ENCODE results near the gene CLEC4E. TPM values are rescaled to one million over a fixed set of nuclear protein-coding genes. Genes with fewer than 3 reads are reported as not detected.

Gene CLEC4E
- polyA plus RNA-seq, 1 experiment, result not detected

- POLR2A ChIA-PET, result no interaction called here
- CTCF ChIA-PET, result interaction anchor here (0.6 kb wide), 1 partner anchor 1099 kb away, joined by 6 read pairs; no protein-coding TSS in a partner anchor
- Histone ChIP-seq H3K27ac (ENCODE audit: low read depth, low read length) (no peak overlapping the region), H3K4me3 (ENCODE audit: low read depth, low read length) (no peak overlapping the region), H3K9me3 (ENCODE audit: control insufficient read depth, insufficient read depth, low read length) (no peaks in the 10 kb centered on the region), H3K27me3 (ENCODE audit: control insufficient read depth, insufficient read depth, low read length) (no peaks in the 10 kb centered on the region)
- DNase-seq (ENCODE audit: low read depth, low spot score), result no peak
- no peak for TF ChIP-seq CTCF (IDR thresholded peaks at IDR 0.05; ENCODE audit: low read depth, low read length)
Observed at GRCh38 chr12:8519171-8519570, 21.5 kb downstream of the CLEC4E start.

GRCh38 chr12:8517971-8518370 lies 22.7 kb downstream of the CLEC4E start:
- no peak for TF ChIP-seq CTCF (IDR thresholded peaks at IDR 0.05; ENCODE audit: low read depth, low read length)
- Histone ChIP-seq H3K4me3 (ENCODE audit: low read depth, low read length) (no peak overlapping the region), H3K9me3 (ENCODE audit: control insufficient read depth, insufficient read depth, low read length) (no peaks in the 10 kb centered on the region), H3K27ac (ENCODE audit: low read depth, low read length) (no peak overlapping the region), H3K27me3 (ENCODE audit: control insufficient read depth, insufficient read depth, low read length) (no peaks in the 10 kb centered on the region)
- CTCF ChIA-PET, result interaction anchor here (1.1 kb wide), 1 partner anchor 26 kb away, joined by 9 read pairs; no protein-coding TSS in a partner anchor
- POLR2A ChIA-PET, result no interaction called here
- no peak for DNase-seq (ENCODE audit: low read depth, low spot score)

GRCh38 chr12:8513256-8513655 lies 27.4 kb downstream of the CLEC4E start, which contains the start of gene CLEC4D:
Gene CLEC4D (plus strand): TSS chr12:8513503. CDS start chr12:8513733, 230 bp downstream.
- H3K9me3 ChIP-seq (ENCODE audit: control insufficient read depth, insufficient read depth, low read length), result no peaks in the 10 kb centered on the region; the same call in 1 of the 2 replicates
- H3K4me3 ChIP-seq (ENCODE audit: low read depth, low read length), result no peak within 1 kb of the TSS
- TF ChIP-seq CTCF (IDR thresholded peaks at IDR 0.05; ENCODE audit: low read depth, low read length), result no peak
- H3K27ac ChIP-seq (ENCODE audit: low read depth, low read length), result no peak within 1 kb of the TSS
- POLR2A ChIA-PET, result no interaction called here
- no peaks in the 10 kb centered on the region for H3K27me3 ChIP-seq (ENCODE audit: control insufficient read depth, insufficient read depth, low read length)
- DNase-seq (ENCODE audit: low read depth, low spot score), result no peak
- CTCF ChIA-PET, result interaction anchor here (0.6 kb wide), 2 partner anchors 525 to 871 kb away, joined by 3 read pairs; no protein-coding TSS in a partner anchor

- H3K27me3 ChIP-seq (ENCODE audit: control insufficient read depth, insufficient read depth, low read length), result no peaks in the 10 kb centered on the region
- TF ChIP-seq CTCF (IDR thresholded peaks at IDR 0.05; ENCODE audit: low read depth, low read length), result no peak
- no peak overlapping the region for H3K4me3 ChIP-seq (ENCODE audit: low read depth, low read length)
- no peaks in the 10 kb centered on the region; the same call in 1 of the 2 replicates for H3K9me3 ChIP-seq (ENCODE audit: control insufficient read depth, insufficient read depth, low read length)
- no peak overlapping the region for H3K27ac ChIP-seq (ENCODE audit: low read depth, low read length)
- ChIA-PET POLR2A (no interaction called here), CTCF (no interaction called here)
- DNase-seq (ENCODE audit: low read depth, low spot score), result no peak
Observed at GRCh38 chr12:8508910-8509841, 31.5 kb downstream of the CLEC4E start.

GRCh38 chr12:8508223-8508622 lies 32.5 kb downstream of the CLEC4E start:
- ChIA-PET CTCF (no interaction called here), POLR2A (no interaction called here)
- no peak overlapping the region for H3K4me3 ChIP-seq (ENCODE audit: low read depth, low read length)
- no peaks in the 10 kb centered on the region for H3K27me3 ChIP-seq (ENCODE audit: control insufficient read depth, insufficient read depth, low read length)
- no peak for DNase-seq (ENCODE audit: low read depth, low spot score)
- TF ChIP-seq CTCF (IDR thresholded peaks at IDR 0.05; ENCODE audit: low read depth, low read length), result no peak
- no peak overlapping the region for H3K27ac ChIP-seq (ENCODE audit: low read depth, low read length)
- no peaks in the 10 kb centered on the region; the same call in 1 of the 2 replicates for H3K9me3 ChIP-seq (ENCODE audit: control insufficient read depth, insufficient read depth, low read length)
